Measurements from ENCODE around the gene PRRT2.

The PRRT2 gene

DNA sequence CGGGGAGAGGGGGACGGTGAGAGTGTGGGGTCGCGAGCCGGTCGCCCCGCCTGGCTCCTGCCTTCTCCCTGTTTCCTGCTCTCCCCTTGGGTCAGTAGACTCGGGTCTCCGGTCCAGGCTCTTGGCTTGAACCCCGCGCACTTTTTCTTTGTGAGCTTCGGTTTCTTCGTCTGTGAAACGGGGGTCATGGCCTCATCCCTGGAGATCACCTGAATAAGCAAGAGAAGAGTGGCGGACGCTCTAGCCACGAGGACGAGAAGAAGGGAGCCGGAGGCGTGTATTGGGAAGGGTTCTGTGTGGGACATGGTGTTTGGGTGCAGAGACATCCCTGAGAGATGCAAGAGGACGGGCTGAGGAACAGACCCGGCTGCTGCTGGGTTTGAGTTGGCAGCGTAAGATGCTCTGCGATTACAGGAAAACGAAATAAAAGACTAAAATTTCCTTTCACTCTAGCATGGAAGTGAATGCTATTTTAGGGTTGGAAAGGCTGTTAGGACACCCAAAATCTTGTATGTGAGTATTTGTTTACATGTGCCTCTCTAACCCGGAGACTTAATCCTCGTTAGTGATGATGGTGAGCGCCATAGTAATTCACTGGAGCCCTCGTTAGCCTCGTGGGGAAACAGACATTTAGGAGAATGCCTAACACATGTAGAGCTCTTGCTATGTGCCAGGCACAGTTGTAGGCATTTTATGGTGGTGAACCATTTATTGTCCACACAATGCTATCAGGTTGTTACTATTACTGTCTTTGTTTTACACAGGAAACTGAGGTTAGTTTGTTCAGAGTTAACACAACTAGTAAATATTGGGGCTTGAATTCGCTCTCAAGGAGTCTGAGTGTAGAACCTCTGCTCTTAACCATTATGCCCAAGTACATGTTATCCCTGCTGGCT lies 20.8 kb upstream of the PRRT2 start:
- in situ Hi-C loops (cut with MboI; ENCODE audit: low sequenced_read_pairs): loop anchor here (5.0 kb wide), 1 partner anchor 44 kb away; the partner anchor contains the start of gene C16orf54

DNA sequence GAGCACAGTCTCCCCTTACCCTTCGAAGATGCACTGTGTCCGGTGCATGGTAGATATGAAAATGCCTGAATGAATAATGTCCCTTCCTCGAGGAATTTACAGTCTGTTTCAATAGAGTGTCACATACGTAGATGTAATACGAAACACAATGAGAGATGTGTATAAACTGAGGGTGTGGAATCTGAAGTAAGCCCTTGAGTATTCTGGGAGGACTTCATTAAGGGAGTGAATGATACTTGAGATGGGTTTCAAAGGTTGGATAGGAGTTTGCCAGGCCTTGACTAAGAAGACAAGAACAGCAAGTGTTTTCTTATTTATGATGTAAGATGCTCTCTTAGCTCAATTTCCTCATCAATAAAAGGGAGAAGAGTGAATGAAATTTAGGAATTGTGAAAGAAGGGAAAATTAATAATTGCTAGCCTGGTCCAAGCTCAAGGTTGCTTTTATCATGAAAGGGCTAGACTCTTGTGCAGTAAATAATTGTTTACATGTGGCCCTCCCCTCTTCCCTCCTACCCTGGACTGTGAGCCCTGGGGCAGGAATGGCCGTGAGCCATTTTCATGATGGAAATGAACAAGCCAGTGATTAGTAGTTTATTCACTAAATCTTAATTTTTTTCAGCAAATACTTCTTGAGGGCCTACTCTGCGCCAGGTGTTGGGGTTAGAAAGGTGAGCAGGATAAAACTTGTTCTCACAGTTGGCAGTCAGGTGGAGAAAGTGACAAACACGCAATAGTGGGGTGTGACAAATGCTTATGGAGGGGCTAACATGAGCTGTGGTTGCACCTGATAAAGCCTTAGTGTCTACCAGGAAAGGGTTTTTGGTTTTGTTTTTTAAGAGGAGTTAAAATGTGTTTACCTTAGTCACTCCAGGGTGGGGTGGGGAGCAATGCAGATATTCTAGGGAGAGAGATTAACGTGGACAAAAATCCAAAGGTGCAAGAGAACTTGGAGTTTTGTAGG lies 19.9 kb upstream of the PRRT2 start:
- in situ Hi-C loops (cut with MboI; ENCODE audit: low sequenced_read_pairs): loop anchor here (5.0 kb wide), 1 partner anchor 45 kb away; the partner anchor contains the start of gene C16orf54

DNA sequence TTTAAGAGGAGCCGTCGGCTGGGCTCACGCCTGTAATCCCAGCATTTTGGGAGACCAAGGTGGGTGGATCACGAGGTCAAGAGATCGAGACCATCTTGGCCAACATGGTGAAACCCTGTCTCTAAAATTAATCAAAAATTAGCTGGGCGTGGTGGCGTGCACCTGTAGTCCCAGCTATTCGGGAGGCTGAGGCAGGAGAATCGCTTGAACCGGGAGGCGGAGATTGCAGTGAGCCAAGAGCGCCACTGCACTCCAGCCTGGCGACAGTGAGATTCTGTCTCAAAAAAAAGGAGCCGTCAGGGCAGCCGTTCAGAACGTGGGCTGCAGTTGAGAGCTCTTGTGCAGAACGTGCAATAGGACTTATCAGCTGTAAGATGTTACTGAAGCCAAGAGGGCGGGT lies 18.8 kb upstream of the PRRT2 start:
- in situ Hi-C loops (cut with MboI; ENCODE audit: low sequenced_read_pairs): loop anchor here (5.0 kb wide), 1 partner anchor 46 kb away; the partner anchor contains the start of gene C16orf54

DNA sequence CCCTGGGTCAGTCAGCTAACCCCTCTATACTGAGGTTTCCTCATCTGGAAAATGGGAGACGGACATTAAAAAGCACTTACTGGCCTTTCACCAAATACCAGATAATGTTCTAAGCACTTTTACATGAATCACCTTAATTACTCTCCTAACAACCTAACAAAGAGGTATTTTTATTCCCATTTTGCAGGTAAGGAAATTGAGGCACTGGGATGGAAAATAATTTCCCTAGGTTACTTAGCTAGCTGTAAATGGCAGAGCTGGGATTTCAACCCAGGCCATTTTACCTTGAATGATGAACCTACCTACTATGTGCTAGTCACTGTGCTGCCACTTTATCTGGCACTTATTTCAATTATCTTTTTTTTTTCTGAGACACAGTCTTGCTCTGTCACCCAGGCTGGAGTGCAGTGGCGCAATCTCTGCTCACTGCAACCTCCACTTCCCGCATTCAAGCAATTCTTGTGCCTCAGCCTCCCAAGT lies 17.7 kb upstream of the PRRT2 start:
- in situ Hi-C loops (cut with MboI; ENCODE audit: low sequenced_read_pairs): loop anchor here (5.0 kb wide), 1 partner anchor 47 kb away; the partner anchor contains the start of gene C16orf54

DNA sequence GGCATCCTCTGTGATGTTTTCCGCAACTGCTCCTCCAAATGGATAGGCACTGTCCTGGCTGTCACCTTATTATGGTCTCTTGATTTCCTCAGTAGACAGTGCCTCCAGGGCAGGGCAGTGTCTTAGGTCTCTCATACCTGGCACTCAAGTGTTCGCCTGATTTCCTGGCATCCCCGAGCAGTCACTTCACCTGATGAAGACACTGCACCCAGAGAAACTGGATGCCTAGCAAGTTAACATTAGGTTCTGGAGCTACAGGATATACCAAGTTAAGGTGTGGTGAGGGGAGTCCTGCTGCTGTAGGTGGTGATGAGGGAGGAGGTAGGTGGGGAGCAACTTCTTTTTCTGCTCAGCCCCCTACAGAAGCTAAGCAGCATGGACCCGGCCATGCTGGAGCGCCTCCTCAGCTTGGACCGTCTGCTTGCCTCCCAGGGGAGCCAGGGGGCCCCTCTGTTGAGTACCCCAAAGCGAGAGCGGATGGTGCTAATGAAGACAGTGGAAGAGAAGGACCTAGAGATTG lies 9.5 kb upstream of the PRRT2 start:
- in situ Hi-C loops (cut with MboI; ENCODE audit: low sequenced_read_pairs): no loop called here

DNA sequence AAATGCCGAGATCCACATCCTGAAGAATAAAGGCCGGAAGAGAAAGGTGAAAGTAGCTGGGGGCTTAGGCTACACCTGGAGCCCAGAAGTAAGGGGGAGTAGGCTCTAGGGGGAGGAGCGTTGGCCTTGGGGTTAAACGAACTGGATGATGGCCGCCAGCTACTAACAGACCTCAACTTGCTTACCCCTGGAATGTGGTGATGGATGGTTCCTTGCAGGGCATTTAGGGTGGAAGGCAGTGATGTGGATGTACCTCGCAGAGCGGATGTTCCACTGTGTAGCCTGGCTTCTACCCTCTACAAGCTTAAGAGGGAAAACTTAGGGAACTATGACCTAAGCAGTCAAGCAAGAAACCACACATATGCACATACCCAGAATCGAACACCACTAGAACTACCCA lies 8.0 kb upstream of the PRRT2 start:
- in situ Hi-C loops (cut with MboI; ENCODE audit: low sequenced_read_pairs): no loop called here

DNA sequence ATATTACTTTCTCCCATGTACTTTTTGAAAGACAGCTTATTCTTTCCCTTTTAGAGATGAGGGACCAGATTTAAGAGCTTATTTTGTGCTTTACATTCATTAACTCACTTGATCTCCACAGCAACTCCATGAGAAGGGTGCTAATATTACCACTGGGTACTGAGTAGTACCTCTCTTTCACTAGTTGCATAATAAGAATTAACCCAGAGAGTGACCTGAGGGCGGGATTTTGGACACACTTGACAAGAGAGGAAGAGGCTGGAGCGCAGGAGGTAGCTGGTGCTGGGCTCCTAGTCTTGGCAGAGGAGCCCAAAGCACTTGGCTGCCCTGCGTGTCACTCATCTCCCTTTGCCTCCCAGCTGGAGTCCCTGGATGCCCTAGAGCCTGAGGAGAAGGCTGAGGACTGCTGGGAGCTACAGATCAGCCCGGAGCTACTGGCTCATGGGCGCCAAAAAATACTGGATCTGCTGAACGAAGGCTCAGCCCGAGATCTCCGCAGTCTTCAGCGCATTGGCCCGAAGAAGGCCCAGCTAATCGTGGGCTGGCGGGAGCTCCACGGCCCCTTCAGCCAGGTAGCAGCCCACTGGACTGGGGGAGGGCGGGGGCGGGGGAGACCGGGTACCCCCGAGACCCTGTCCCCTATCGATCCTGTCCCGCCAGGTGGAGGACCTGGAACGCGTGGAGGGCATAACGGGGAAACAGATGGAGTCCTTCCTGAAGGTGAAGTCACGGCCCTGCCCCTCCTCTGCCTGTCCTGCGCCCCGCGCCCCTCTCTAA lies 7.3 kb upstream of the PRRT2 start:
- in situ Hi-C loops (cut with MboI; ENCODE audit: low sequenced_read_pairs): no loop called here

DNA sequence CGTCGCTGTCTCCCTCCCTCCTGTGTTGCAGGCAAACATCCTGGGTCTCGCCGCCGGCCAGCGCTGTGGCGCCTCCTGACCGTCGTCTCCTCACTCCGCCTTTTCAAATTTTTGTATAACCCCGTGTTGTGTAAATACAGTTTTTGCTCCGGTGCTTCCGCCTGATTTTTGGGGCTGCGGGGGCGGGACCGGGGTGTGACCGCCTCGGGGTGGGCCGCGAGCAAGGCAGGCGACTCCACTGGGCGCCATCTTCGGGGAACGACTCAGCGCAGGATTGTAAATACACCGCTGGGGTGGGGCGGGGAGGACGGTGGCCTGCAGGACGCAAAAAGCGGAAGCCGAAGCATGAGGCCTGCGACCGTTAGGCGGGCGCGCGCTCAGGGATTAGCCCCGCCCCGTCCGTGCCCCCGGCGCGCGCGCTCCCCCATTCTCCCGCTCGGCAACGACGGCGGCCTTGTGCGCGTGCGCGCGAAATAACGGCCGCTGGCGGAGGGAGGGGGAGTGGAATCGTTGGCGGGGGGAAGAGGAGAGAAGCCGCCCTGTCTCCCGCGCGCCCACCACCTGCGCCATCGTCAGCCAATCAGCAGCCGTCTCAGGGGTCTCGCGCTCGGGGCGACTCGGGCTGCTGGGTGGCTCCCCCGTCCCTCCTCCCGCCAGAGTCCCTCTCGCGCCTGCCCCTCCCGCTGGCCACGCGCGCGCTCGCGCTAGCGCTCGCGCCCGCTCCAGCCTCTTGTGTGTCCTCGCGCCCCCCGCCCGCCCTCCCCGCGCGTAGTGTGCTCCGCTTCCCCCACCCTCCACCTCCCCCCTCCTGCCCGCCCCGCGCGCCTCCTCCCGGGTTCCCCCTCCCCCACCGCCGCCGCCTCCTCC lies 6.5 kb upstream of the PRRT2 start:
- in situ Hi-C loops (cut with MboI; ENCODE audit: low sequenced_read_pairs): no loop called here

DNA sequence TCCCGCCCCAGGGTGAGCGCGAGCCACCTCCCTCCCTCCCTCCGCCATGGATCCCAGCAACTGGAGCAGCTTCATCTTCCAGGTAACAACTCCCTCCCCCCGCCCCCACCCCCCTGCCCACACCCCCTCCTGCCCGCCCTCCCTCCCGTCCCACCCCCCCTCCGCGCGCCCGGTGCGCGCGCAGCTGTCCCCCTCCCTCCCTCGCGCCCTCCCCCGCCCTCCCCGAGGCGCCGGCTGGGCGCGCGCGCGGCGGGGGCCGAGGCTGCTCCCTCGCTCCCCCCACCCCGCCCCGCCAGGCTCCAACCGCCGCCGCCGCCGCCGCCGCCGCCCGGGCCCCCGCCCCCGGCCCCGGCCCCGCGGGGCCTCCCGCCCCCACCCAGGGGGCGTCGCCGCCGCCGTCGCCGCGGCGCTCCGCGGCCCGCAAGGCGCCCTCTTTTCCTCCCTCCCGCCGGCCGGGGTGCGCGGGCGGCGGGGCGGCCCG lies 5.9 kb upstream of the PRRT2 start, which contains the start of gene MAZ:
MAZ (plus strand) TSS at position 431 of the 481 bp plus-strand sequence. CDS start 173 bp downstream, outside the sequence.
- in situ Hi-C loops (cut with MboI; ENCODE audit: low sequenced_read_pairs): no loop called here

DNA sequence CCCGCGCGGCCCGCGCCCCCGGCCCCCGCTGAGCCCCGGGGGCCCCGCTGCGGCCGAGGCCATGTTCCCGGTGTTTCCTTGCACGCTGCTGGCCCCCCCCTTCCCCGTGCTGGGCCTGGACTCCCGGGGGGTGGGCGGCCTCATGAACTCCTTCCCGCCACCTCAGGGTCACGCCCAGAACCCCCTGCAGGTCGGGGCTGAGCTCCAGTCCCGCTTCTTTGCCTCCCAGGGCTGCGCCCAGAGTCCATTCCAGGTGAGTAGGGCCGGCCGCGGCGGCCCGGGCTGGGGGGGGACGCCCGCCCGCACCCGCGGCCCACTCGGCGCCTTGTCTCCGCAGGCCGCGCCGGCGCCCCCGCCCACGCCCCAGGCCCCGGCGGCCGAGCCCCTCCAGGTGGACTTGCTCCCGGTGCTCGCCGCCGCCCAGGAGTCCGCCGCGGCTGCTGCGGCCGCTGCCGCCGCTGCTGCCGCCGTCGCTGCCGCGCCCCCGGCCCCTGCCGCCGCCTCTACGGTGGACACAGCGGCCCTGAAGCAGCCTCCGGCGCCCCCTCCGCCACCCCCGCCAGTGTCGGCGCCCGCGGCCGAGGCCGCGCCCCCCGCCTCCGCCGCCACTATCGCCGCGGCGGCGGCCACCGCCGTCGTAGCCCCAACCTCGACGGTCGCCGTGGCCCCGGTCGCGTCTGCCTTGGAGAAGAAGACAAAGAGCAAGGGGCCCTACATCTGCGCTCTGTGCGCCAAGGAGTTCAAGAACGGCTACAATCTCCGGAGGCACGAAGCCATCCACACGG lies 5.2 kb upstream of the PRRT2 start:
- in situ Hi-C loops (cut with MboI; ENCODE audit: low sequenced_read_pairs): no loop called here

DNA sequence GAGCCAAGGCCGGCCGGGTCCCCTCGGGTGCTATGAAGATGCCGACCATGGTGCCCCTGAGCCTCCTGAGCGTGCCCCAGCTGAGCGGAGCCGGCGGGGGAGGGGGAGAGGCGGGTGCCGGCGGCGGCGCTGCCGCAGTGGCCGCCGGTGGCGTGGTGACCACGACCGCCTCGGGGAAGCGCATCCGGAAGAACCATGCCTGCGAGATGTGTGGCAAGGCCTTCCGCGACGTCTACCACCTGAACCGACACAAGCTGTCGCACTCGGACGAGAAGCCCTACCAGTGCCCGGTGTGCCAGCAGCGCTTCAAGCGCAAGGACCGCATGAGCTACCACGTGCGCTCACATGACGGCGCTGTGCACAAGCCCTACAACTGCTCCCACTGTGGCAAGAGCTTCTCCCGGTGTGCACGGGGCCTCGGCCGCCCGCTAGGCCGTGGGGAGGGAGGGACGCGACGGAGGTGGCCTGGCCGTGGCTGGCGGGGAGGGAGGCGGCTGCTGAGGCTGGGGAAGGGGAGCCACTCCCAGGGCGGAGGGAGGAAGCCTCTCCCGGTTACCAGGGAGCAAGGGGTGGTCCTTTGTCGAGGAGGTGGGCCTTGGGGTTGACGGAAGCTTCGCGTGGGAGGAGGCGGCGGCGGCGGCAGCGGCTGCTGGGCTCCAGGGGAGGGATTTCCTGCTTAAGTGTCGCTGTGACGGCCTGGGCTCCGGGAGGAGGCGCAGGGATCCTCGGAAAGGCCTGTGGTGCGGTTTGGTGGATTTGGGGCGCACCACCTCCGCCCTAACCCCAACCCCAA lies 4.4 kb upstream of the PRRT2 start:
- in situ Hi-C loops (cut with MboI; ENCODE audit: low sequenced_read_pairs): no loop called here

DNA sequence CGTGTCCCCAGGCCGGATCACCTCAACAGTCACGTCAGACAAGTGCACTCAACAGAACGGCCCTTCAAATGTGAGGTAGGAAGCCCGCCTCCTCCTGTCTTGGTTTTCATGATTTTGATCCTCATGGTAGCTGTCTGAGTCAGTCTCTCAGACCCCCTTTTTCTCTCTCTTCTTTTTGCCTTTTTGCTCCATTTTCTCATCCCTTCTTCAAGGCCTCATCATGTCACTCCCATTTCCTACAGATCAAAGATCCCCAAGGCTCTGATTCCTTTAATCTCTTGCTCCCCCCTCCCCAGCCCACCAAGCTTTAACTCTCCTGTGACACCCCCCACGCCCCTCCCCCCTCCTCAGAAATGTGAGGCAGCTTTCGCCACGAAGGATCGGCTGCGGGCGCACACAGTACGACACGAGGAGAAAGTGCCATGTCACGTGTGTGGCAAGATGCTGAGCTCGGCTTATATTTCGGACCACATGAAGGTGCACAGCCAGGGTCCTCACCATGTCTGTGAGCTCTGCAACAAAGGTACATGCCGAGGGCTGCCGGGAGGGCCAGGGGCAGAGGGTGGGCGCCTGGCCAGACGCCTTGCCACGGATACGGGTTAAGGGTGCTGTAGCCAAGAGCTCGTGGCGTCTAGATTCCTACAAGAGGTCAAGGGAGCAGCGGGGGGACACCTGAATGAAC lies 3.6 kb upstream of the PRRT2 start:
- in situ Hi-C loops (cut with MboI; ENCODE audit: low sequenced_read_pairs): no loop called here

DNA sequence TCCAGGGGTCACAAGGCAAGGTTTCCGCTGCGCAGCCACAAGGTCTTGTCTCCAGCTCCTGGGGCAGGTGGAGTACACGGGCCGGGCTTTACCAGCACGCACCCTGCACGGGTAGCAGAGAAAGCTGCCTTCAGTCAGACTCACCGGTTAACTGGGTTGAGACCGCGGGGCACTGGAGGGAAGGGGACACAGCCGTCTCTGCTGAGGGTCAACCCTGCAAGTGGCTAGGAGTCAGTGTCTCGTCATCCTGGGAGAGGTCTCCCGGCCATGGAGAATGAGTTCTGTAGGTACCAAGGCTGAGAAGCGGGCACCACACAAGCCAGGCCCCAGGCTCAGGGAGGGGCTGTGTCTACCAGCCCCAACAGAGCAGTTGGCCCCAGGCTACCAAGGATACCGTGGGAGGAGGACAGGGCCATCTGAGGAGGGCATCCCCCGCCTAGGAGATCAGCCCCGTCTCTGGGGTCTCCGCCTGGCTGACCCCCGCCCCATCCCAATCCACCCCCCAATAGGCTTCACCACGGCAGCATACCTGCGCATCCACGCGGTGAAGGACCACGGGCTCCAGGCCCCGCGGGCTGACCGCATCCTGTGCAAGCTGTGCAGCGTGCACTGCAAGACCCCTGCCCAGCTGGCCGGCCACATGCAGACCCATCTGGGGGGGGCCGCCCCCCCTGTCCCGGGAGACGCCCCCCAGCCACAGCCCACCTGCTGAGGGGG lies 2.8 kb upstream of the PRRT2 start:
- in situ Hi-C loops (cut with MboI; ENCODE audit: low sequenced_read_pairs): no loop called here

DNA sequence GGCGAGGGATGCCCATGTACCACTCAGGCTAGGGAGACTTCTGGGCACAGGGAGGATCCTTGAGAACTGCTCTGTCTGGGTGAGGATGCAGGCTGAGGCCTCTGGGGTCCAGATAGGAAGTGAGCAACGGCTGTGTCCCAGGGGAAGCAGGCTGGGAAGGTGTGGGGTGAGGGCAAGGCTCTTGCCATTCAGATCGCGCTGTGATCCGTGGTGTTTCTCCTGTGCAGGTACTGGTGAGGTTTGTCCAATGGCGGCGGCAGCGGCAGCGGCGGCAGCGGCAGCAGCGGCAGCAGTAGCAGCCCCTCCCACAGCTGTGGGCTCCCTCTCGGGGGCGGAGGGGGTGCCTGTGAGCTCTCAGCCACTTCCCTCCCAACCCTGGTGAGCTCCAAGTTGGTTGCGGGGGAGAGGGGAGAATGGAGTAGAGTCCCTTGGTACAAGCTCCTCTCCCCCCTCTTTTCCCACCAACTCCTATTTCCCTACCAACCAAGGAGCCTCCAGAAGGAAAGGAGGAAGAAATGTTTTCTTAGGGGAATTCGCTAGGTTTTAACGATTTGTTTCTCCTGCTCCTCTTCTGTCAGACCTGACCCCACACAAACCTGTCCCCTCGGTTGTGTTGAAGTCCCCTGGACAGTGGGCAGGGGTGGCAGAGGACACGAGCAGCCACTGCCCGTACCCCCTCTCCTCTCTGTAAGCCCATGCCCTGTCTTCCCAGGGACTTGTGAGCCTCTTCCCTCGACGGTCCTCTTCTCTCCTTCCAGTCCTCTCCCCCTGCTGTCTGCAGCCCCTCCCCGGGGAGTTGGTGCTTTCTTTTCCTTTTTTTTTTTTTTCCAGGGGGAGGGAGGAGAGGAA lies 1.9 kb upstream of the PRRT2 start:
- in situ Hi-C loops (cut with MboI; ENCODE audit: low sequenced_read_pairs): no loop called here

DNA sequence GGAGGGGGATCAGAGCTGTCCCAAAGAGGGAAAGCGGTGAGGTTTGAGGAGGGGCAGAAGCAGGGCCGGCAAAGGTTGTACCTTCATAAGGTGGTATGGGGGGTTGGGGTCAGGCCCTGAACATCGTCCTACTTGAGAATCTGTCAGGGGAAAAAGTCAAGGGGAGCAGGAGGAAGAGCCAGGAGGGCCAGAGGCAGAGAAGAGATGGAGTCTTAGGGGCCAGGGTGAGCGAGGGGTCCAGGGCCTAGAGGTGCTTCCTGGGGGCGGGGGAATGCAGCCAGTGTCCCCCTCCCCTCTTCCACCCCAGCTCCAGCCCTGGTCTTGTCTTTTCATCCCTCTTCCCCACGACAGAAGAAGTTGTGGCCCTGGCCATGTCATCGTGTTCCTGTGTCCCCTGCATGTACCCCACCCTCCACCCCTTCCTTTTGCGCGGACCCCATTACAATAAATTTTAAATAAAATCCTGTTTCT lies 1.3 kb upstream of the PRRT2 start:
- in situ Hi-C loops (cut with MboI; ENCODE audit: low sequenced_read_pairs): no loop called here

Measured in HL-60/S4 (cell line).